HL-60 (cell line): ENCODE results near the gene PDXP.
A peak's percentile ranks its signal among the peaks of the same experiment; 100 is the strongest.

Source experiments
- DNase-seq, 2 experiments: peaks; one replicate each; pipeline ENCODE4 v3.0.0-alpha.2; 2010 to 2020; ENCODE audit warnings: low read depth in 1 of 2, low spot score in 1 of 2
- H3K27ac ChIP-seq: fragments of 250-450 bp; sonication (Bioruptor Pico); replicated peaks from 2 replicates; pipeline ENCODE4 v1.5.1; 2020; ENCODE audit warnings: mild to moderate bottlenecking, moderate library complexity
- H3K27me3 ChIP-seq: fragments of 250-450 bp; sonication (Bioruptor Pico); 2 replicates; pipeline ENCODE4 v1.5.1; 2021; ENCODE audit warnings: mild to moderate bottlenecking, moderate library complexity; ENCODE audit not compliant: insufficient read depth, poor library complexity, severe bottlenecking
- H3K4me3 ChIP-seq: replicated peaks from 2 replicates; pipeline ENCODE4 v1.5.1; 2011; ENCODE audit warnings: mild to moderate bottlenecking, control low read depth, low read length; ENCODE audit not compliant: insufficient read depth
- CTCF ChIP-seq: IDR thresholded peaks from one replicate; pipeline ENCODE4 v1.5.1; 2011; ENCODE audit warnings: low read length, control low read depth, inconsistent platforms; ENCODE audit not compliant: insufficient read depth
- GABPA ChIP-seq: IDR thresholded peaks from 2 replicates; pipeline ENCODE4 v1.6.1; 2012; ENCODE audit warnings: low read depth
- POLR2AphosphoS5 ChIP-seq: IDR thresholded peaks from 2 replicates; pipeline ENCODE4 v1.6.1; 2012; ENCODE audit warnings: low read depth
- SPI1 ChIP-seq: IDR thresholded peaks from 2 replicates; pipeline ENCODE4 v1.6.1; 2012; ENCODE audit warnings: low read depth, mild to moderate bottlenecking, borderline replicate concordance
- TF ChIP-seq, protein P1 (sequence below): IDR thresholded peaks from 2 replicates; pipeline ENCODE4 v1.6.1; 2012; ENCODE audit warnings: low read depth; ENCODE audit not compliant: insufficient replicate concordance

The PDXP gene

GRCh38 chr22:37641561-37641949 lies 17.0 kb upstream of the PDXP start:
- TF ChIP-seq POLR2AphosphoS5 (no peak), GABPA (no peak), CTCF (no peak), SPI1 (no peak)
- TF ChIP-seq, protein P1, sequence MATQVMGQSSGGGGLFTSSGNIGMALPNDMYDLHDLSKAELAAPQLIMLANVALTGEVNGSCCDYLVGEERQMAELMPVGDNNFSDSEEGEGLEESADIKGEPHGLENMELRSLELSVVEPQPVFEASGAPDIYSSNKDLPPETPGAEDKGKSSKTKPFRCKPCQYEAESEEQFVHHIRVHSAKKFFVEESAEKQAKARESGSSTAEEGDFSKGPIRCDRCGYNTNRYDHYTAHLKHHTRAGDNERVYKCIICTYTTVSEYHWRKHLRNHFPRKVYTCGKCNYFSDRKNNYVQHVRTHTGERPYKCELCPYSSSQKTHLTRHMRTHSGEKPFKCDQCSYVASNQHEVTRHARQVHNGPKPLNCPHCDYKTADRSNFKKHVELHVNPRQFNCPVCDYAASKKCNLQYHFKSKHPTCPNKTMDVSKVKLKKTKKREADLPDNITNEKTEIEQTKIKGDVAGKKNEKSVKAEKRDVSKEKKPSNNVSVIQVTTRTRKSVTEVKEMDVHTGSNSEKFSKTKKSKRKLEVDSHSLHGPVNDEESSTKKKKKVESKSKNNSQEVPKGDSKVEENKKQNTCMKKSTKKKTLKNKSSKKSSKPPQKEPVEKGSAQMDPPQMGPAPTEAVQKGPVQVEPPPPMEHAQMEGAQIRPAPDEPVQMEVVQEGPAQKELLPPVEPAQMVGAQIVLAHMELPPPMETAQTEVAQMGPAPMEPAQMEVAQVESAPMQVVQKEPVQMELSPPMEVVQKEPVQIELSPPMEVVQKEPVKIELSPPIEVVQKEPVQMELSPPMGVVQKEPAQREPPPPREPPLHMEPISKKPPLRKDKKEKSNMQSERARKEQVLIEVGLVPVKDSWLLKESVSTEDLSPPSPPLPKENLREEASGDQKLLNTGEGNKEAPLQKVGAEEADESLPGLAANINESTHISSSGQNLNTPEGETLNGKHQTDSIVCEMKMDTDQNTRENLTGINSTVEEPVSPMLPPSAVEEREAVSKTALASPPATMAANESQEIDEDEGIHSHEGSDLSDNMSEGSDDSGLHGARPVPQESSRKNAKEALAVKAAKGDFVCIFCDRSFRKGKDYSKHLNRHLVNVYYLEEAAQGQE: no peak
- no peak overlapping the region for H3K4me3 ChIP-seq
- no peak for DNase-seq

DNA sequence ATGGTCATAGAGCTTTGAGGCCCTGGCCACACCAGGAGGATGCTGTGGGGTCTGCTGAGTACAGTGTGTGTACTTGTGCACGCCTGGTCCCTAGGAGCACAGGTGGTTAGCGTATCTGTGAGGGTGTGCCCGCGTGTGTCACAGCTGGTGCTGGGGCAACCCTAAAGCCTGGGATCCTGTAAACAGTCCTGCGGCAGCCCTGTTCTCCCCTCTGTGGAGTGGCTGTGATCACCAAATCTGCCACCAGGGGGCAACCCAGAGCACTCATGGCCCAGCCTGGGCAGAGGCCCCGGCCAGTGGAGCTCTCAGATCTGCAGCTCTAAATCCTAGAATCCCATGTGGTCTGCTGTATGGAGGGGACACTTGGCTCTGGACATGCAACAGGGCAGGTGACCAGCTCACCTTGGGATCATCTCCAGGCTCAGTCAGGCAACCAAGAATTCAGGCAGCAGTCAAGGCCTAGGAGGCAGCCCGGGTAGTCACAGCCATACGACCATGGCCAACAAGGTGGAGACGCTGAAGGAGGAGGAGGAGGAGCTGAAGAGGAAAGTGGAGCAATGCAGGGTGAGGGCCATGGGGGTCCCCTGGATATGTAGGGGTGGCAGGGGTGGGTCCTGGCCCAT lies 15.2 kb upstream of the PDXP start:
- Histone ChIP-seq H3K27ac (no peak overlapping the region), H3K4me3 (no peak overlapping the region), H3K27me3 (no peaks in the 10 kb centered on the region)
- TF ChIP-seq SPI1 (no peak), CTCF (peak; percentile 91)
- DNase-seq: peak in 1 of 2 experiments; percentile 85

More at GRCh38 chr22:37641561-37641949, 17.0 kb upstream of the PDXP start:
- Histone ChIP-seq H3K27ac (peak overlapping the region; percentile 81; the same call in 1 of the 2 replicates), H3K27me3 (no peaks in the 10 kb centered on the region)

DNA sequence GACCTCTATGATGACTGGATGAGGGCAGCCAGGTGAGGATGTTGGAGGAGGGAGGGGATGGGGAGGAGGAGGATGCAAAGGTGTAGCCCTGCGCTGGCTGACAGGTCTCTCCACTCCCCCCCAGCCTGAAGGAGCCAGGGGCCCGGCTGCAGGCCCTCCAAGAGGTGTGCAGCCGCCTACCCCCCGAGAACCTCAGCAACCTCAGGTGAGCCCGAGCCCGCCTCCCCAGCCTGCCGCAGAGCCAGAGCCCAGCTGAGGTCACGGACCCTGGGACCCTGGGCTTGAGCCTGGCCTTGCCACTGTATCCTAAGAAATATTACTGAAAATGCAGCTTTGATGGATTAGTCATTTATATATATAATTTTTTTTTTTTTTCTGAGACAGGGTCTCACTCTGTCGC lies 11.2 kb upstream of the PDXP start:
- DNase-seq: no peak
- no peak overlapping the region for H3K27ac ChIP-seq
- H3K4me3 ChIP-seq: no peak overlapping the region
- no peaks in the 10 kb centered on the region for H3K27me3 ChIP-seq
- TF ChIP-seq, protein P1: no peak
- no peak for TF ChIP-seq SPI1
- no peak for TF ChIP-seq GABPA
- no peak for TF ChIP-seq CTCF
- no peak for TF ChIP-seq POLR2AphosphoS5

- no peak for DNase-seq
- Histone ChIP-seq H3K27me3 (no peaks in the 10 kb centered on the region), H3K4me3 (no peak overlapping the region), H3K27ac (no peak overlapping the region)
- TF ChIP-seq SPI1: no peak
- TF ChIP-seq GABPA: no peak
- TF ChIP-seq, protein P1: no peak
- no peak for TF ChIP-seq CTCF
- no peak for TF ChIP-seq POLR2AphosphoS5
Observed at GRCh38 chr22:37647928-37648327, 10.6 kb upstream of the PDXP start.
